Neural progenitor cell (in vitro differentiated cells): Measurements from ENCODE around the gene CDCA4. TPM values are rescaled to one million over a fixed set of nuclear protein-coding genes. Genes with fewer than 3 reads are reported as not detected.
A peak's percentile ranks its signal among the peaks of the same experiment; 100 is the strongest.

ENCODE experiments used
- DNase-seq: peaks from one replicate; pipeline ENCODE4 v3.0.0-alpha.2; 2016; ENCODE audit warnings: low spot score
- H2AFZ ChIP-seq: fragments of 200-600 bp; sonication (generic); replicated peaks from 2 replicates; pipeline ENCODE4 v1.6.1; 2016; ENCODE audit warnings: antibody characterized with exemption
- H3F3A ChIP-seq: fragments of 200-600 bp; sonication (generic); 2 replicates; pipeline ENCODE4 v1.6.1; 2016; ENCODE audit warnings: antibody characterized with exemption, low read depth
- H3K27ac ChIP-seq: fragments of 200-600 bp; sonication (generic); 2 replicates; pipeline ENCODE4 v1.5.1; 2016; ENCODE audit warnings: mild to moderate bottlenecking
- H3K27me3 ChIP-seq: fragments of 200-600 bp; sonication (generic); 2 replicates; pipeline ENCODE4 v1.6.1; 2016; ENCODE audit warnings: mild to moderate bottlenecking, moderate library complexity
- H3K36me3 ChIP-seq: fragments of 200-600 bp; sonication (generic); 2 replicates; pipeline ENCODE4 v1.5.1; 2016
- H3K4me1 ChIP-seq: fragments of 200-600 bp; sonication (generic); 2 replicates; pipeline ENCODE4 v1.6.1; 2016; ENCODE audit warnings: mixed run types
- H3K4me2 ChIP-seq: fragments of 200-600 bp; sonication (generic); 2 replicates; pipeline ENCODE4 v1.6.1; 2016
- H3K4me3 ChIP-seq: fragments of 200-600 bp; sonication (generic); 2 replicates; pipeline ENCODE4 v1.5.1; 2016
- H3K79me2 ChIP-seq: fragments of 200-600 bp; sonication (generic); 2 replicates; pipeline ENCODE4 v1.6.1; 2016; ENCODE audit warnings: low read depth
- H3K9ac ChIP-seq: fragments of 200-600 bp; sonication (generic); 2 replicates; pipeline ENCODE4 v1.6.1; 2016
- H3K9me3 ChIP-seq: fragments of 200-600 bp; sonication (generic); 2 replicates; pipeline ENCODE4 v1.5.1; 2016; ENCODE audit warnings: low read depth
- H4K20me1 ChIP-seq: fragments of 200-600 bp; sonication (generic); 2 replicates; pipeline ENCODE4 v1.6.1; 2016; ENCODE audit warnings: low read depth
- H3K27ac Mint-ChIP-seq: 3 replicates; pipeline ENCODE4 v1.8.0; 2021; ENCODE audit warnings: mixed read lengths
- H3K27me3 Mint-ChIP-seq: 2 replicates; pipeline ENCODE4 v1.8.0; 2022; ENCODE audit warnings: low read depth, mild to moderate bottlenecking, inconsistent platforms, moderate library complexity, mixed read lengths; ENCODE audit not compliant: insufficient read depth
- H3K36me3 Mint-ChIP-seq: 3 replicates; pipeline ENCODE4 v1.8.0; 2021; ENCODE audit warnings: mixed read lengths
- H3K4me1 Mint-ChIP-seq: 3 replicates; pipeline ENCODE4 v1.8.0; 2021; ENCODE audit warnings: mixed read lengths
- H3K4me3 Mint-ChIP-seq: 3 replicates; pipeline ENCODE4 v1.8.0; 2021; ENCODE audit warnings: mild to moderate bottlenecking, moderate library complexity, mixed read lengths
- H3K9me3 Mint-ChIP-seq: 3 replicates; pipeline ENCODE4 v1.8.0; 2020; ENCODE audit warnings: mixed read lengths
- CTCF ChIP-seq: fragments of 200-600 bp; sonication (generic); IDR thresholded peaks from 2 replicates; pipeline ENCODE4 v1.5.1; 2017; ENCODE audit warnings: antibody characterized with exemption, mild to moderate bottlenecking
- EZH2 ChIP-seq: fragments of 200-600 bp; sonication (generic); IDR thresholded peaks from 2 replicates; pipeline ENCODE4 v1.6.1; 2017; ENCODE audit warnings: antibody characterized with exemption, mild to moderate bottlenecking, moderate library complexity
- EZH2phosphoT487 ChIP-seq: fragments of 200-600 bp; sonication (generic); IDR thresholded peaks from 2 replicates; pipeline ENCODE4 v1.6.1; 2017; ENCODE audit warnings: antibody characterized with exemption
- total RNA-seq: library from RNA; depleted of rRNA; stranded (reverse); fragments of >200 nt; gene quantifications from 2 replicates; pipeline ENCODE4 v1.2.3, GENCODE V29; 2015; ENCODE audit warnings: low replicate concordance

Gene CDCA4
- total RNA-seq, 1 donor from 2014 or later: 56.6 TPM

DNA sequence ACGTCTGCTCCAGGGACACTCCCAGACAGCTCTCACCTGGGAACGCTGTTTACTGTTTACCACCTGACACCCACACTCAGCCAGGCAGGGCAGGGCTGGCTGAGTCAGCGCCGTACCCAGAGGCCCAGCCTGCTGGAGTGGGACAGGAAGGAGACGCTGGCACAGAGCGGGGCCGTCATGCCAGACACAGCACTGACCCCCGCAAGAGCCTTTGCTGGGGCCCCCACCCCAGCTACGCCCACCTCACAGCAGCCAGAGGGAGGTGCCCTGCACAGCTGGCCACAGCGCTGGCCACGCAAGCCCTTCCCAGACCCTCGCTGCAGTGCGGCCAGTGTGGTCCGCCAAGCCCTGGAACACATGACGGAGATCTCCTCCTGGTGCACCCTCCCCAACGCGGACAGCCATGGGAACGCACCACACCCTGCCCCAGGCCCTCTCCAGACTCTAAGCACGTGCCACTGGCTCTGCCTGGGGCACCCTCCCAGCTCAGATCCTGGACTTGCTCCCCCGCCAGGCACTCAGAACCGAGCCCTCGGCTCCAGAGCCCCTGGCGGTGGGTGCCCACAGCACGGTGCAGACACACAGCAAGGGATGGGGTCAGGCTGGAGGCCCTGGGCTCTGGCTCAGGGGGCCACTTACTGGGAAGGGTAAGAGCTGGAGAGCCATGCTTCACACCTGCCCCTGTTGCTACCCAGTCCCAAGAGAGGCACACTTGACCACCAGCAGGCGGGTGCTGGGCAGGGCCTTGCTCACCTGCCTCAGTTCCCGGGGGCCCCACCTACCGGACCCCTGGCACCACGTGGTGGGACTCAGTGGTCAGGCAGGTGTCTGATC, 48.4 kb downstream of the CDCA4 start:
- Mint-ChIP-seq H3K9me3 (no peaks in the 10 kb centered on the region), H3K4me3 (no peak overlapping the region), H3K27me3 (peaks cover 18% of the 10 kb centered on the region), H3K4me1 (peaks cover 31% of the 10 kb centered on the region), H3K36me3 (no peaks in the 10 kb centered on the region), H3K27ac (no peak overlapping the region)
- H3K36me3 ChIP-seq: no peaks in the 10 kb centered on the region
- no peak overlapping the region for H3K9ac ChIP-seq
- H3F3A ChIP-seq: peaks cover 11% of the 10 kb centered on the region
- H4K20me1 ChIP-seq: peaks cover 13% of the 10 kb centered on the region
- H3K27ac ChIP-seq: no peak overlapping the region
- no peak overlapping the region for H2AFZ ChIP-seq
- no peaks in the 10 kb centered on the region for H3K9me3 ChIP-seq
- no peak overlapping the region for H3K4me2 ChIP-seq
- H3K27me3 ChIP-seq: peaks cover 25% of the 10 kb centered on the region
- H3K79me2 ChIP-seq: no peaks in the 10 kb centered on the region
- H3K4me3 ChIP-seq: no peak overlapping the region
- TF ChIP-seq EZH2 (no peak), CTCF (no peak), EZH2phosphoT487 (no peak)
- H3K4me1 ChIP-seq: peaks cover 23% of the 10 kb centered on the region
- no peak for DNase-seq

DNA sequence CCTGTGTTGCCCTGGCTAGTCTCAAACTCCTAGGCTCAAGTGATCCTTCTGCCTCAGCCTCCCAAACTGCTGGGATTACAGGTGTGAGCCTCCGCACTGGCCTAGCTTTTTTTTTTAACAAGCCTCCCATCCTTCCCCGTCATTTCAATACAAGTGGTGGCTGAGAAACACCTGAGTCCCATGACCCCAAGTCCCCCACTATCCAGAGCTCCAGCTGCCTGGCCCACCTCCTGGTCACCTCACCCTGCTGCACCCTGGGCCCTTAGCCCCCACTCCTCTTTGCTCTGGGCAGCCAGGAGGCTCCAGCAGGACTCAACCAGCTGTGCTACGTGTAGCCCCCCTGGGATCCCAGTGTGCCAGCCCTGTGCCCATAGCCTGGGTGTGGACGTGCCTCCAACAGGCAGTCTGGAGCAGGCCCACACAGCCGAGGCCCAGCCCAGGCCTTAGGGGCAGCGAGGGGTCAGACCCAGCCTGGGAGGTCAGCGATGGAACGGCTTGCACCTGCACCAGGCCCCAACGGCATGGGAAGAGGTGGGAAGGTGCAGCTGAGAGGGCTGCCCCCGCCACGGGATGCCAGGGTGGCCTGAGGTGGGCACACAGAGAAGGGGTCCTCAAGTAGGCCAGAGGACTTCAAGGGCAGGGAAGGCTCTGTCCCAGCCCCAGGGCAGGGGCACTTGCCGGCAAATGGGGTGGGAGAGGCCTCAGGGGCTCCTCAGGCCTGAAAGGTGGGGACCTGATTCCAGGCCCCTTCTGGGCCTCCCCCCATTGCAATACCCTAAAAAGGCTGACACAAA, 49.2 kb downstream of the CDCA4 start:
- no peaks in the 10 kb centered on the region for H3K79me2 ChIP-seq
- H3K4me3 ChIP-seq: no peak overlapping the region
- no peaks in the 10 kb centered on the region for H3K36me3 ChIP-seq
- H3K36me3 Mint-ChIP-seq: no peaks in the 10 kb centered on the region
- TF ChIP-seq EZH2 (no peak), EZH2phosphoT487 (no peak), CTCF (no peak)
- H3K4me2 ChIP-seq: no peak overlapping the region
- H2AFZ ChIP-seq: no peak overlapping the region
- H3K4me1 ChIP-seq: peaks cover 30% of the 10 kb centered on the region
- no peak overlapping the region for H3K27ac ChIP-seq
- H3K9me3 ChIP-seq: no peaks in the 10 kb centered on the region
- no peak for DNase-seq
- H3K4me1 Mint-ChIP-seq: peaks cover 29% of the 10 kb centered on the region
- H3F3A ChIP-seq: peaks cover 11% of the 10 kb centered on the region
- peaks cover 5% of the 10 kb centered on the region for H4K20me1 ChIP-seq
- no peak overlapping the region for H3K9ac ChIP-seq
- H3K27me3 Mint-ChIP-seq: peaks cover 13% of the 10 kb centered on the region
- peaks cover 25% of the 10 kb centered on the region for H3K27me3 ChIP-seq
- H3K4me3 Mint-ChIP-seq: peak overlapping the region; percentile 41
- H3K9me3 Mint-ChIP-seq: no peaks in the 10 kb centered on the region
- H3K27ac Mint-ChIP-seq: peak overlapping the region; percentile 46

DNA sequence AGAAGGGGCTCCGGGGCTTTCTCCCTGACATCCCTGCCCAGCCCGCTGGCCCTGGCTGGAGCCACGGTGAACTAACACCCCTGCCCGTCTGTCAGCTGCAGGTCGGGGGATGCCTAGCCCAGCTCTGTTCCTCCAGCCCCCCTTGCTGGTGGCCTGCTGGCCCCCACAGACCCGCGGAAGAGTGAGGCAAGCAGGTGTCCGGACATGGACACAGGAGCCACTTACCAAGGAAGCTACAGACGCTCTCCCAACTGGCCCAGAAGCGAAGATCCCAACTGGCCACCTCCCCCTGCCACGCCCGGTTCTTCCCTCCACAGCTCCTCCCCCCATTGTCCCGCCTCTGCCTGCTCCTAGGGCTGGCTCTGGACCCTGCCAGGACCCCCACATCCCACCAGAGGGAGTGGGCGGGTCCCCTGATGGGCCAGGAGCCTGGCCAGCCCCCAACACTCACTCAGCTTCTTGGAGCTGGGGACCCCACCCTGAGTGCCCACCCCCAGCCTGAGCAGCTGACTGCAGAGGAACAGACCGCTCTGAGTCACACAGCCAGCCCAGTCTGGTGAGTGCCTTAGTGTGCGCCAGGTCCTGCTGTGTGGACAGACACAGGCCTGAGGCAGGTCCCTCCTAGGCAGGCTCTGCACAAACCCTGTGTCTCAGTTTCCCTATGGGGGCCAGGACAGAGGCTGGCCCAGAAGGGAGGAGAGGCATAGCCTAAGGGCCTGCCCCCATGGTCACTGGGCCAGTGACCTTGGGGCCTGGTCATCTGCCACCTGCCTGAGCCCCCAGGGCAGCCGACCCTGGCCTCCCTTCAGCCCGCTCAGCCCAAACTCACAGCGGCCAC, 50.4 kb downstream of the CDCA4 start:
- Histone ChIP-seq H3F3A (peaks cover 11% of the 10 kb centered on the region), H3K4me2 (no peak overlapping the region), H3K36me3 (no peaks in the 10 kb centered on the region), H3K9ac (no peak overlapping the region), H3K27me3 (peaks cover 22% of the 10 kb centered on the region), H2AFZ (no peak overlapping the region), H3K27ac (no peak overlapping the region), H3K9me3 (no peaks in the 10 kb centered on the region), H3K79me2 (no peaks in the 10 kb centered on the region), H3K4me1 (peaks cover 30% of the 10 kb centered on the region), H3K4me3 (no peak overlapping the region), H4K20me1 (no peaks in the 10 kb centered on the region)
- TF ChIP-seq CTCF (no peak), EZH2phosphoT487 (no peak), EZH2 (no peak)
- H3K27ac Mint-ChIP-seq: no peak overlapping the region
- H3K36me3 Mint-ChIP-seq: no peaks in the 10 kb centered on the region
- H3K4me3 Mint-ChIP-seq: no peak overlapping the region
- peaks cover 19% of the 10 kb centered on the region for H3K4me1 Mint-ChIP-seq
- peak; percentile 48 for DNase-seq
- H3K27me3 Mint-ChIP-seq: peaks cover 8% of the 10 kb centered on the region
- no peaks in the 10 kb centered on the region for H3K9me3 Mint-ChIP-seq
